HG03103 (cell line): ENCODE measurements around the gene PDCD1LG2.
"Not testable (repeated sequence)": the region's sequence is repeated elsewhere in the genome, so short reads cannot be mapped to it uniquely, and the experiment has no call there.

ENCODE experiments used
- ATAC-seq: cut with Tn5 transposase; IDR thresholded peaks from one replicate; pipeline ENCODE4 v1.9.1; 2021; ENCODE audit warnings: low read depth; ENCODE audit not compliant: unreplicated experiment

PDCD1LG2 gene

DNA sequence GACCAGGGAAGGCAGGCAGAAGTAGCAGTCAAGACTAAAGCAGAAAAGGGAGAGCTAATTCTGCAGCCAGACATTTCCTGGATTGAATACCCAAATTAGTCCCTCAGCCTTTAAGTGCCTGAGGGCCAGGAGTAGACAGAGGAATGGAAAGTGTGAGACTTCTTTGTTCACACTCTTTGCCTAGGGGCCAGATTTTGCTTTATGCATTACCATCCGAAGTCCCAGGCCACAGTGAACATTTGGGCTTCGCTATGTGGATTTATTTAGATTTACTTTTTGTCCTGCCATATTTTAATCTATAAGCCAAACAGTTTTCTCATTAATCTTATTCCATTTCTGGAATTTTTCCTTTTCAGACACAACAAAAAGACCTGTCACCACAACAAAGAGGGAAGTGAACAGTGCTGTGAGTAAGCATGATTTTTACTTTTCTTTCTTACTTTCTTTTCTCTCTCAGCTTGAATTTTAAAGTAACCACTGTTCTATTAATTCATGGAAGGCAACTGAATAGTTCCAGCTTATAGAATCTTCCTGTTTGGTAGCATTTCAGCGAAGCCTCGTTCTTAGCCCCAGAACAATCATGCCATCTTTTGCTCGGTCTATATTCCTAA, 52.6 kb downstream of the PDCD1LG2 start:
- ATAC-seq = no peak

DNA sequence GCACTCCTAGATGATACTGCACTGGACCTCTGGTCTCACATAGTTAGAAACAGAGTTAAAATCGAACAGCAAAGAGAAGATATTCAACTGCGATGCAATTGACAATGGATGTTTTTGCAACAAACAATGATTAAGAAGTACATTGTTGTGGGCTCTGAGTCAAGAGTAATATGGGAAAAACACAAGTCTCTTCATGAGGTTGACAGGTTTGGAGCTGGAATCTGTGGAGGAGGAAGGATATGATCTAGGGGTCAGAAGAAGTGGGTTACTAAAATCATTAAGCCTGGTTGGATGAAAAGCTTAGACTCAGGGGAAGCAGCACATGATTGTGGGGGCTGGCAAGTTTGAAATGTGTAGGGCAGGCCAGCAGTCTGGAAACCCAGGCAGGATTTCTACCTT, 53.1 kb downstream of the PDCD1LG2 start:
- ATAC-seq = no peak

DNA sequence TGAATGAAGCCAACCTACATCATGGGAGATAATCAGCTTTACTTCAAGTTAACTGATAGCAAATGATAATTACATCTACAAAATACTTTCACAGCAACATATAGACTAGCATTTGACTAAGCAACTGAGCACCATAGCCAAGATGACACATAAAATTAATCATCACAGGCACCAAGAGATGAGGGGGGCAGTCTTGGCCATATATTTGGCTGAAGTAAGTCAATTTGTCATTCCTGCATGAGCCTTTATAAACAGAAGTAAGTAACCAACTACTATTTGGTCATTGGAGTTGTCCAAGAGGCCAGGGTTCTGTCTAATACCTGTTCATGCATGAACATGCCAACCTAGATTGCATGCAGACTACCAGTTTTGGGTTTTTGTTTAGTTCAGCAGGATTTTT, 53.6 kb downstream of the PDCD1LG2 start:
- no peak for ATAC-seq

DNA sequence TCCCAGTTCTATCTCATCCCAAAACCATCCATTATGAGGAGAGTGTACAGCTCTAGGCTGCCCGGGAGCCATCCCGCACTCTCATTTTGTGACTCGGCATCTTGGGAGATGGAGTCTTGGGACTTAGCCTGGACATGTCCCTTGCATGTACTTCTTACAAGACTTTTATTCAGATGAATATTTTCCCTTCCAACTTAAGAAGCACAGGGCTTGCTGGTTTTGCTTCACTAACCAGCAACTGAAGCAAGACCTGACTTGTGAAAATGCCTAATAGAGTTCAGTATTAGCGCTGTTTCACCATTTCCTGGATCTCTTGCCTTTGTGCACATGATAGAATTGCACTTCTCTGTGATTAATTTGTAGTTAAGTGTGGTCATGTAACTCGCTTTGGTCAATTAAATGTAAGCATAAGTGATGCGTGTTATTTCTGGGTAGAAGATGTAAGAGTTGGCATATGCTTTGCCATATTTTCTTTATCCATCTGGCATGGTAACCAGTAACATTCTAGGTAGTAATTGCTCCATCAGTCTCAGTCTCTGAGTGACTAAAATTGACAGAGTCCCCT, 55.8 kb downstream of the PDCD1LG2 start:
- peak; percentile 64 for ATAC-seq

DNA sequence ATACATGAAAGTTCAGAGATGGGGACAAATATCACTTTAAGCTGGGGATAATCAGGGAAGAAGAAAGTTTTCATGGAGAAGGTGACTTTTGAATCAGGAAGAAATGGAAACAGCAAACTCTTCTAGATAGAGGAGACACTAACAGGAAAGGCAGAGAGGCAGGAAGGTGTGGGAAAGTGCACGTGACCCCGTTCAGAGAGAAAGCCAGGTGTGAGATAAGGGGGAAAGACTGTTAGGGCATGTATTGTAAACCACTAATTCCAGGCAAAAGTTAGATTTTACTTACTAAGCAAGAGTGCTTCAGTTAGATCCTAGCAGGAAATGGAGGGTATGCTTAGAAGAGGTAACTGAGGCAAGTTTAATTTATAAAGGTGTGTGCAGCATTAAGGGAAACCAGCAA, 58.5 kb downstream of the PDCD1LG2 start:
- no peak for ATAC-seq

DNA sequence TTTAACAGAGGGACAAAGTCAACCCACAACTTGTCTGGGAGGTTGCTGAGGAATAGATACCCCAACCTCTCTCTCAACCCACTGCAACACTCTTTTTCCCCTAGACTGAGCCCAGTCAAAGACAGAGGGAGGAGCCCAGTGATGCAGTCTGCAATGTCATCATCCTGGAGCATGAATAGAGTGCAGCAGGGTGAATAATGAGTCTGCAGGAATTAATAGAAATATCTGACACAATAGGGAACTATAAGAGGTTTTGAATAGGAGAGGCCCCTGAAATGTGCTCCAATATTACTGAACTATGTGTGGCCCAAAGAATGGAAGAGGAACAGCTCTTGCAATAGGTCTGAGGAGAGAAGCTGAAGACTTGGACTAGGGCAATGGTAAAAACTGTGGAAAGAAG, 59.1 kb downstream of the PDCD1LG2 start:
- no peak for ATAC-seq

DNA sequence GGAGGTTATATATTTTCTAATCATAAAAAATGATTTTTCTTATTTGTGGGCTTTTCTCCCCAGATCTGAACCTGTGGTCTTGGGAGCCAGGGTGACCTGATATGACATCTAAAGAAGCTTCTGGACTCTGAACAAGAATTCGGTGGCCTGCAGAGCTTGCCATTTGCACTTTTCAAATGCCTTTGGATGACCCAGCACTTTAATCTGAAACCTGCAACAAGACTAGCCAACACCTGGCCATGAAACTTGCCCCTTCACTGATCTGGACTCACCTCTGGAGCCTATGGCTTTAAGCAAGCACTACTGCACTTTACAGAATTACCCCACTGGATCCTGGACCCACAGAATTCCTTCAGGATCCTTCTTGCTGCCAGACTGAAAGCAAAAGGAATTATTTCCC, 59.6 kb downstream of the PDCD1LG2 start:
- no peak for ATAC-seq

DNA sequence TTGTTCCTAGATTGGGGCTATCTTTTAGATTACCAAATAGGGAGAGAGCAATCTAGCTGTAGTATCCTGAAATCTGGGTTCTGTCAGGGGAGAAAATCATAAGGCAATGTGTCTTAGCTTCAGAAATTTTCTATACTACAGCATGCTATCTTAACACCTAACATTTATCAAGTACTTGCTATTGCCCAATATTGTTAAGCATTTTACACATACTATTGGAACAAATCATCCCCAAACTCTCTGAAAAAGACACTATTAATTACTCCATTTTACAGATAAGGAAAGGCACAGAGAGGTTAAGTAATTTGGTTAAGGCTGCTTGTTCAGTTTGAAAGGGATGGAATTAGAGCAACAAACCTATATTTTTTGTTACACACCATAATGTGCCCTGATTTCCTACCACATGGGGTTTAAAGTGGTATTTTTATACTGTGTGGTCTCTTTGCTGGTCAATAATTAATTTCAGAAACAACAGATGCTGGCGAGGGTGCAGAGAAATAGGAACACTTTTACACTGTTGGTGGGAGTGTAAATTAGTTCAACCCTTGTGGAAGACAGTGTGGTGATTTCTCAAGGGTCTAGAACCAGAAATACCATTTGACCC, 61.4 kb downstream of the PDCD1LG2 start:
- no peak for ATAC-seq

DNA sequence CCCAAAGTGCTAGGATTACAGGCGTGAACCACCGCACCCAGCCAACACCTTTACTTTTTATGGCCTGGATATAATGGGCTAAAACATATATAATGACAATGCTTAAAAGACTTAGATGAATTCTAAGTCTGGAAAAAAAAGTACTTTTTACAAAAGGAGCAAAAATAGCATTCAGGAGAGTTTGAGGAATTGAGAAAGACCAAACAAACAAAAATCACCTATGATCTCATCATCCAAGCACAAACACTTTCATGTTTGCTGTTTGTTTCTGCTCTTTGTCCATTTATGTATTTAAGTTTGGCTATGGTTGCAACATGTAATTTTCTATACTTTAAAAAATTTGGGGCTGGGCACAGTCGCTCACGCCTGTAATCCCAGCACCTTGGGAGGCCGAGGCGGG, 63.8 kb downstream of the PDCD1LG2 start:
- no peak for ATAC-seq

DNA sequence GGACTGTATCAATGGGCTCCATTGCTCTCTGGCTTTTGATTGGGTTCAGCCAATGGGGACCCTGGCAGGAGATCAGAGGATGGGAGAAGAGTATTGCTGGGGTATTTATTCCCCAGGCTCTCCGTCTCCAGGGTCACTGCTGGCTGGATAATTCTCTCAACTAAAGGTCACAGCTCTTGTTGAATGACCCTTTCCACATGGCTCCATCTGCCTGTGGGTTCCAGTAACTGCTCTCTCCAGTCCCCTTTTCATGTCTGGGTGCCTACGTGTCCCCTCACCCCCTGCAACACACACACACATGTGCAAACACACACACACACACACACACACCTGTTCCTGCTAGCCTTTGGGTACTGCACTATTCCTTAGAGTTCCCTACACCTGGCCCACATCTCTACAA, 64.7 kb downstream of the PDCD1LG2 start:
- no peak for ATAC-seq

DNA sequence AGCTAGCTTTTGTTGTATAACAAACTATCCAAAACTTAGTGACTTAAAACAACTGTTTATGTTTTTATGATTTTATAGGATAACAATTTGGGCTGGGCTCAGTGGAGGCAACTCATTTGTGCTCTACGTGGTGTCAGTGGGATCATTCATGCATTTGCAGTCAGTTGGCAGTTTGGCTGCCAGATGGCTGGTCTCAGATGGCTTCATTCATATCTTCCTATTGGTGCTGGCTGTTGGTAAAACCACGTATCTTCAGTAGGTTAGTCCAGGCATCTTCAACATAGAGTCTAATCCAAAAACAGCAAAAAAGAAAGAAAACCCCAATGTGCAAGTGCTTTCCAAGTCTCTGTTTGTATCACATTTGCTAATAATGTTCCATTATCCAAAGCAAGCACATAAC, 66.9 kb downstream of the PDCD1LG2 start:
- ATAC-seq = no peak

DNA sequence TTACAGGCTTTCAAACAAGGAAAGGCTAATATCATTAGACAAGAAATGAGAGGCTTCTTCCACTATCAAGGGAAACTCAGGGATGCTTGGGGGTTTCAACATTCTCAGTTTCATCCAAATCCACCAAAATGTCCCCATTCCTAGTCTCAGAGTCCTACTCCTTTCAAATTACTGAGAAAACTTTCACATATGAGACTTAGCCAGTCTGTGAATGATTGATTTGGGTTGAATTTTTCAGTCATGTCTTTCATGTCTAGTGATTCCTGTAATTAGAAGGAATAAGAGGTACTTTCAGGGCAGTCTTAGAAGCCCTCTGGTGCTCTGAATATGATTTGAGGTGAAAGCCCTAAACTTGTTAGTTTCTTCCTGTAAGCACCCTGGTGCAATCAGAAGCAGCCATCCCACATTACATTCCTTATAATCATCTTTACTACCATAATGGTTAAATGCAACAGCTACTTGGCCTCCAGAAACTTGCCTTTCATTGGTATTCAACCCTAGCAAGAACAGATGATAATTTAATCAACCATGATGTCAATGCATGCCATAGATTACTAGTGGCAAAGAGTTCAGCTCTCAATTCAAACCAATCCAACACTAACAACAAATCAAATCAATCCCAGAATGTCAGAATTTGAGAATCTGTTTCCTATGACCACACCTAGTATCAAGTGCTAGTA, 67.8 kb downstream of the PDCD1LG2 start:
- no peak for ATAC-seq

DNA sequence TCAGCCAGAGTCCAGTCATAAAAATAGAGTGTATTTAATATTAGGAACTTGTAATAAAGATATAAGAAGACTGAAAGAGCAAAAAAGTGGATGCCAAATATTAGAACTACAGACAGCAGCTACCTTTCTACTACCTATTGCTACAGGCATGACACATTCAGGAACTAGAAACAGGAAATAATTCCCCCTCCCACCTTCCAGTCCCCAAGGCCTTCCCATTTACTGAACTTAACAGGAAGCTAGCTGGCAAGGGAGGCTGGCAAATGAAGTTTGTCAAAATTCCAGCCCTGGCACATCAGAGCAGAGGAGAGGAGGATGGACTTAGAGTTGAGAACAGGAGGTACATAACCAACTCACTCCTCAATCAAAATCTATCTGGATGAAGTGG, 68.4 kb downstream of the PDCD1LG2 start:
- no peak for ATAC-seq

DNA sequence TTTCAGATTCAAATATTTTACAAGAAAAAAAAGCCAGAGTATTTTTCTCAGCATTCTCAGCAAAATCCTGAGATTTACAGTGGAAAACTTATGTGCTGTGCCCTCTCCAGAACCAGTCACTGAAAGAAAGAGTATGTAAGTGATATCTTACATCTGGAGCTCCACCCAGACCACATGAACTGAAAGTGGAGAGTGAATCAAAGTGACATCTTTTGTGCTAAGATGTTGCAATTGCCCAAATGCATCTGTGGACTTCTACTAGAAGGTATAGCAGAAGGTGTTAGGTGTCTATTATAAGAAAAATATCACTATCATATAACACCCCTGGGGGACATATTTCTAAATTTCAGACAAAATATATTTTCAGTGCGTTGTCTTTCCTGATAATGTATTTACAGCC, 69.5 kb downstream of the PDCD1LG2 start:
- ATAC-seq = no peak

DNA sequence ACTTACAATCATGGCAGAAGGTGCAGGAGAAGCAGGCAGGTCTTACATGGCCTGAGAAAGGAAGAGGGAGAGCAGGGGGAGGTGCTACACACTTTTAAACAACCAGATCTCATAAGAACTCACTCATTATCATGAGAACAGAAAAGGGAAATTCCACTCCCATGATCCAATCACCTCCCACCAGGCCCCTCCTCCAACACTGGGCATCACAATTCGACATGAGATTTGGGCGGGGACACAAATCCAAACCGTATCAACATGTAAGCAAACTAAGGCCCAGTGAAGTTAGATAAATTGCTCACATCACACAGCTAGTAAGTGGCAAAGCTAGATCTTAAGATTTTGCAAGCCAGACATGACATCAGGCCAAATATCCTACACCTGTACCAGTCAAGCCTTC, 70.3 kb downstream of the PDCD1LG2 start:
- no peak for ATAC-seq

DNA sequence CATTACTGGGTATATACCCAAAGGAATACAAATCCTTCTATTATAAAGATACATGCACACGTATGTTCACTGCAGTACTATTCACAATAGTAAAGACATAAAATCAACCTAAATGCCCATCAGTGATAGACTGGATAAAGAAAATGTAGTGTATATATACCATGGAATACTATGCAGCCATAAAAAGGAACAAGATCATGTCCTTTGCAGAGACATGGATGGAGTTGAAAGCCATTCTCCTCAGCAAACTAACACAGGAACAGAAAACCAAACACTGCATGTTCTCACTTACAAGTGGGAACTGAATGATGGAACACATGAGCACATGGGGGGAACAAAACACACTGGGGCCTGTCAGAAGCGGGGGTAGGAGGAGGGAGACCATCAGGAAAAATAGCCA, 71.4 kb downstream of the PDCD1LG2 start:
- ATAC-seq = not testable (repeated sequence)

DNA sequence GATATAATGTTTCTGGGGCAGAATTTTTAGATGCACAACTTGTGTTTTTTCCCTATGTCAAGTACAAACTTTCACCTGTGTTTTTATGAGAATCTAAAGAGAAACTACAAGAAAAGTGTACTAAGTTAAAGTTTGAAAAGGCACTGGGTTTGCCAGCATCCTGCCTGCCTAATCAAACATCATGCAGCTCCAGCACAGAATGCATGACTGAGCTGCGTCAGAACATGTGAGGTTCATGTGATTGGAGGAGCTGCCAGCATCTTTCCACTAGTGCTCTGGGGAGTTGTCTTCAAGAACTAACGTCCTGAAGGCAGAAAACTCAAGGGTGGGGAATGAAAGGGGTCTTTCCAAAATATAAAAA, 72.5 kb downstream of the PDCD1LG2 start:
- peak; percentile 62 for ATAC-seq

DNA sequence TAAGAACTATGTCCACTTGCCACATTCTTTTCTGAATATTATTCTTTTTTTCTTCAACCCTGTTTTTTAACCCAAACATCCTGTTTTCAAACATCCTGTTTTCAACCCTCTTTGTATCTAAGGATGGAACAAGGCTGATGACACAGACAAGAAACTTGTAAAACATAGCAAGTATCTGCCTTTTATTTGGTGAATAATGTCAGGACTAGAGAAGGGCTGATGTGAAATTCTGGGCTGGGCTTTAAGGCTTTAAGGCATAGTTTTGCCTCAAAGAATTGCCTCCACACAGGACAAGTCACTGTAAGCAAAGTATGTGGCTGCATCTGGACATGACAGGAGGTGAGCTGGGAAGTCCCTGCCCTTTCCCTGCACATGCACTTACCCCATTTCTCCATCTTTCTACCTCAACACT, 76.1 kb downstream of the PDCD1LG2 start:
- no peak for ATAC-seq

DNA sequence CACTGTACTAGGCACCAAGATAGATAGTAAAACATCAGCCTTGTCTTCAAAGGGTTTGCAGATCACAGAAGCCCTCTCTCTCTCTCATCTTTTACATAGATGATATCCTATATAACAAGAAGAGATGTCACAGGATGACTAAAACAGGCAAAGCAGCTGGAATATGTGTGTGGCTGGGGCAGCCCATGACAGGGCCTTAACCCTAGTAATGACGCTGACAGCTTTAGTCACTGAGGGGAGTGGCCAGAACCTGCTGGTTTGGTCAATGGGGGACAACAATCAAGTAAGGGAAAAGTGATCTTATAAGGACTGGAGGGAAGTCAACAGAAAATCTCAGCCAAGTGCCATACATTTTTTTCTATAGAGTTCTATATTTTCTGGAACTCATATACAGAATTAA, 76.7 kb downstream of the PDCD1LG2 start:
- no peak for ATAC-seq

DNA sequence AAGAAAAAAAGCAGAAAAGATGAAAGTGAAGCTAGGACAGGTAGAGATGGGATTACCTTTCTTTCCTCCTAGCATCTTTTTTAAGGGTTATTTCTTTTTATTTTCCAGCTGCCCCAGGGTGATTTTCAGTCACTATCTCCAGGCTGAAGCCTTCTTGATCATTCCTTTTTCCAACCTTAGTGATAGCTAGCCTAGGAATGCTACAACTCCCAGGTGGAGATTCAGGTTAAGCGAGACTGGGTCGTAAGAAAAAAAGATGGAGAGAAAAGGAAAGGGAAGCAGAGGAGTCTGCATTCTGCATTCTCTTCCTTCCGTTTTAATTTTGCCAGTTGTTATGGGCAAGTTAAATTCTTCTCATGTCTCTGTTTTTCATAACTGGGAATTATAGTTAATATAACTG, 81.9 kb downstream of the PDCD1LG2 start:
- no peak for ATAC-seq

DNA sequence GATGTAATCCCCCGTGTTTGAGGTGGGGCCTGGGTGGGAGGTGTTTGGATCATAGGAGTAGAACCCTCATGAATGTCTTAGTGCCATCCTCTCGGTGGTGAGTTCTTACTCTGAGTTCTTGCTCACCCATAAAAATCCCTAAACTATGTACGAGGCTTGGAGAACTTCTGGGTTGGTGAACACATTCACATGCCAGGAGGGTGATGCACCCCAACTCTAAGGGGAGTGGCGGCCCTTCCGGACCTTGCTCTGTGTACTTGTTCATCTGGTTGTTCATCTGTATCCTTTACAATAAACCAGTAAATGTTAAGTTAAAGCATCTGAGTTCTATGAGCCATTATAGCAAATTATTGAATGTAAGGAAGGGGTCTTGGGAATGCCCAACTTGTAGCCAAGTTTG, 82.6 kb downstream of the PDCD1LG2 start:
- ATAC-seq = no peak

DNA sequence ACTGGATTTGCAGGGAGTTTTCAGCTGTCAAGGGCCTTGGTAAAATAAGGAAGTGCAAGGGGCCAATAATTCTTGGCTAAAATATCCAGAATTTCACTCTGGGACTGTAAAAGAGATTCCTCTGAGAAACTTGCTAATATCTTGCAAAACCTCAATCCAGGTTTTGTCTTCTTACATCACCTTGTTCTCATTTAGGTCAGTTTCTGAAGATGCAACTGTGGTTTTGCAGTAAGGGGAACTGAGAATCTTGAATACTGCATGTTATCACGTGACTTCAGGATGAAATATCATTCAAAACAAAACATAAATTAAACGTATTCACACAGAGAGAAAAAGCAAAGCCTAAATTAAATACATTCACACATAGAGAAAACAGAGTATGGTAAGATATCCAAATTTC, 83.6 kb downstream of the PDCD1LG2 start:
- ATAC-seq = peak; percentile 60
